ENCODE results near the gene APLP2.

APLP2 gene

DNA sequence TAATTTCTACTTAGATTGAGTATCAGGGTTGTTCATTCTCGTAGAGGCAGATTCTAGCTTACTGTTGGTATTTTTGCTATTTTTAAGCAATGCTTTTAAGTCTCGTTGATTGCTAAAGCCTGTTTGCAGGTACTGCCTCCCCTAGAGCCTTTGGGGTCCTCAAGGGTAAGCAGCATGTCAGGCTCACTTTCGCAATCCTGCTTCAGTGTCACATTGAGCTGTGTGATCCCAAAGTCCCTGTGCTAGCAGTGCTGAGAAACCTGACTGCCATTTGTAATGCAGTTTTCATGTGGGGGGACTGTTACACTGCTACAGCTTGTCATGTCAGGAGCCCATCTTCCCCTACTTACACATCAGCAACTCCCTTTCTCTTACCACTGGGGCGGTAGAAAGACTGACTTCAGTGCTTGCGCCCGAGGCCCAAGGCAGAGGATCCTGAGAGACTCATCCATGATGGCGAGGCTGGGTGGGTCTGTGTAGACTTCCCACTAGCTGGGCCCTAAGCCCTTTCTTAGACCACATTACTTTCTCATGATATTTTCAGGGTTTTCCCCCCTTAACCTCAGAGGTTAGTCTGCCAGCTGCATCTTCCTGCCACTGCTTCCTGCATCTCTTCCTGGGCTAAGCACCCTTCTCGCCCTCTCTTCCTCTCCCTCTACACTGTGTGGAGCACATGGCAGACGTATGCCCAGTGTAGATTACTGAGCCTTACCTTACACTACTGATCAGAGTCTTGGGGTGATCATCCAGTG is 49.1 kb downstream of the APLP2 start:
- no peak for DNase-seq (ENCODE audit: low read depth)

GRCh38 chr11:130120045-130120444 is 50.4 kb downstream of the APLP2 start:
- no peak for DNase-seq (ENCODE audit: low read depth)

GRCh38 chr11:130121445-130121978 is 51.8 kb downstream of the APLP2 start:
- DNase-seq (ENCODE audit: low read depth) = no peak

DNA sequence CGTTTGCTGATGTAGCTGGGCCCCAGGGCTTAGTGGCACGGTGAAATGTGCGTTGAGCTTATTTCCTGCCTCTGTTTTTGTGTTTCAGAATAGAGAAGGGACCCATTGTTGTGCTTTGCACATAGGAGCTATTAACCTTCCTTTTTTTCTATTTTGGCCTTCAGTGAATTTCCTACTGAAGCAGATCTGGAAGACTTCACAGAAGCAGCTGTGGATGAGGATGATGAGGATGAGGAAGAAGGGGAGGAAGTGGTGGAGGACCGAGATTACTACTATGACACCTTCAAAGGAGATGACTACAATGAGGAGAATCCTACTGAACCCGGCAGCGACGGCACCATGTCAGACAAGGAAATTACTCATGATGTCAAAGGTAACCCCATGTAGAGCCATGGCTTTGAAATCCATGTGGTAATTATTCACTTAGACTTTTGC is 52.5 kb downstream of the APLP2 start:
- no peak for DNase-seq (ENCODE audit: low read depth)

GRCh38 chr11:130123414-130124040 is 53.8 kb downstream of the APLP2 start:
- DNase-seq (ENCODE audit: low read depth) = no peak

GRCh38 chr11:130124096-130124495 is 54.4 kb downstream of the APLP2 start:
- DNase-seq (ENCODE audit: low read depth) = no peak

- DNase-seq (ENCODE audit: low read depth) = no peak
Measured at GRCh38 chr11:130125638-130126037, 55.9 kb downstream of the APLP2 start.

- no peak for DNase-seq (ENCODE audit: low read depth)
Measured at GRCh38 chr11:130126516-130126915, 56.8 kb downstream of the APLP2 start.

- DNase-seq (ENCODE audit: low read depth) = no peak
Measured at GRCh38 chr11:130127509-130127908, 57.8 kb downstream of the APLP2 start.

DNA sequence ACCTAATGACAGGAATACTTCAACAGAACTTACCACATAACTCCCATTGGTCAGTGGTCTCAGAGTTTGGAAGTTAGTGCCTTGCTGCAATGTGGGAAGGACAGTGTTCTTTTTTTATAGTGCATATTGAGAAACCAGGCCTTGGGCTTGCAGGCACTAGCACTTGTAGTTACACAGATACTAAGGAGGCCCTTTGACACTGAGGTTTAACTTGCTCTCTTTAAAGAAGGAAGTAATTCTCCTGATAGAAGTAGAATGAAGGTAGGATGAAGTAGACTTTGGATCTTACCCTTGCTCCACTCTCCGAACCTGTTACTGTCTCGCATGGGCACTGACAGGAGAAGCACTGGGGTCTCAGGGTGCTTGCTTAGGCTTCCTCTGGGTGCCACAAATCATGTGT is 58.9 kb downstream of the APLP2 start:
- no peak for DNase-seq (ENCODE audit: low read depth)

DNA sequence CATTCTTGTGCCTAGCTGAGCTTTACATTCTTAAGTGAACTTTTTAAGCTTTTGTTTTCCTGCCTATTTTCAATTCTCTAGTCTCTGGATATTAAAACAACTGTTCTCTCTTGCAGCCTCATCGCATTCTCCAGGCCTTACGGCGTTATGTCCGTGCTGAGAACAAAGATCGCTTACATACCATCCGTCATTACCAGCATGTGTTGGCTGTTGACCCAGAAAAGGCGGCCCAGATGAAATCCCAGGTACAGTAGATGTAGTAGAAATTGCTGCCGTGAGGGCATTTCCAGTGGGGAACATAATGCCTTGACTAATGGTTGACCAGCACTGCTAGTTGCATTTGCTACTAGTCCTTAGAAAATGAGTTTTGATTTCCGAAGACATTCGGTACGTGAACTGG is 60.2 kb downstream of the APLP2 start:
- no peak for DNase-seq (ENCODE audit: low read depth)

GRCh38 chr11:130131961-130132850 is 62.5 kb downstream of the APLP2 start:
- DNase-seq (ENCODE audit: low read depth) = no peak

GRCh38 chr11:130133716-130134115 is 64.0 kb downstream of the APLP2 start:
- no peak for DNase-seq (ENCODE audit: low read depth)

- DNase-seq (ENCODE audit: low read depth) = no peak
Measured at GRCh38 chr11:130136107-130136506, 66.4 kb downstream of the APLP2 start.

DNA sequence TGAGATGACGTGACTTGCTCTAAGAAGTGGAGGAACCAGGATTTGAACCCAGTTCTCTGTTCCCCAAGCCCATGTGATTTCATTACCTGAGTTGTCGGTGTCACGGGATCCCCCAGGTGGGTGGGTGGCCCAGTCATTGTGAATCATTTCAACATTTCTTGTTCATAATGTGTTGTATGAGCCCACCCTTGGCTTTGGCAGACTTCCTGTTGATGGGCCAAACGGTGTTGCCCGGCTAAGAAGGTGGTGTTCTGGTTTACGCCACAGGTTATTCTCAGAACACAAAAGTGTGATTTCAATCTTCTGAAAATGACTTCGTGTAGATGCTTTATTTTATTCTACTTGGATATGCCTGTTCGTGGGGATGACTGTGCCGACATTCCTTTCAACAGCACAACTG is 68.3 kb downstream of the APLP2 start:
- no peak for DNase-seq (ENCODE audit: low read depth)

DNA sequence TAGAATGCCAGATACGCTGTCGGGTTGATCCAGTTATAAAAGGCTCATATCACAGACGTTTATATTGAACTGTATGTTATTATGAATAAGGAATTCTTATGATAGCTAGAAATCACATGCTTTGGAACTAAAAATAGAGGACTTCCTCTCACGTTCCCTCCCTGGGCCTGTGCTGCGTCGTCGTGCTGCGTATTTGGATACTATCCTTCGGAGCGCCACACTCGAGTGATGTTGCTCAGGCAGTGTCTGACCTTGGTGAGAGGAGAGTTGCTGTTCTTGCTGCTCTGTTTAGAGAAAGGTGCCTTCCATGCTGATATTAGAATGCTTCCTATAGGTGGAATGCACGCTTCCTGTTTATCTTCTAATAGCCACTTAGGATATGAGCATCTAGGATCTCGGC is 69.7 kb downstream of the APLP2 start:
- no peak for DNase-seq (ENCODE audit: low read depth)

DNA sequence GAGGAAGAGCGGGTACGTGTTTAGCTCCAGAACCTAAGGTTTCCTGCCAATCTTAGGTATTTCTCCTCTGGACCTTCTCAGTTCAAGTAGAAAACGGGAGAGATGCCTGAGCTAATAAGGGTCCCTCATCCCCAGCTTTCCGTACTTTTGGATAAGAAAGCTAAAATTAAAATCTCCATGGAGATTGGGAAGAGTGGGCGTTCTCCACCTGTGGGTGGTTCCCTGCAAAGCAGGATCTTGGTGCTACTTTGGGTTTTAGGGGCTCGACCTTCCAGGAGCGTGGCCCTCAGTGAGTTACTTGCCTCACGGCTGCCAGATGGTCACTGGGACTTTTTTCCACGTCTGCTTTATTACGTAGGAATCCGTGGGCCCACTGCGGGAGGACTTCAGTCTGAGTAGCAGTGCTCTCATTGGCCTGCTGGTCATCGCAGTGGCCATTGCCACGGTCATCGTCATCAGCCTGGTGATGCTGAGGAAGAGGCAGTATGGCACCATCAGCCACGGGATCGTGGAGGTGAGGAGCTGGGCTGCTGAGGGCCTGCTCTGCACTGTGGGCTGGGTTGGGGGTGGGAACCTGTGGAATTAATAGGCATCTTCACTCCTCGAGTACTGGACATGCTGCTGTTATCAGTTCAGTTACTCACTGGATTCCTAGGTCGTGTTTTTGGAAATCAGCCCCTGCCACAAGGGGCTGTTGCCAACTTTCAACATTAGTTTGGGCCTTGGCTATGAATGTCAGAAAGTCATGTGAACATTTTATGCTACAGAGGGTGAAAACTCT is 72.1 kb downstream of the APLP2 start:
- DNase-seq (ENCODE audit: low read depth) = no peak

GRCh38 chr11:130144141-130144540 is 74.4 kb downstream of the APLP2 start:
- DNase-seq (ENCODE audit: low read depth) = no peak

- DNase-seq (ENCODE audit: low read depth) = no peak
Measured at GRCh38 chr11:130144861-130145281, 75.2 kb downstream of the APLP2 start.

- no peak for DNase-seq (ENCODE audit: low read depth)
Measured at GRCh38 chr11:130145311-130145812, 75.7 kb downstream of the APLP2 start.

DNA sequence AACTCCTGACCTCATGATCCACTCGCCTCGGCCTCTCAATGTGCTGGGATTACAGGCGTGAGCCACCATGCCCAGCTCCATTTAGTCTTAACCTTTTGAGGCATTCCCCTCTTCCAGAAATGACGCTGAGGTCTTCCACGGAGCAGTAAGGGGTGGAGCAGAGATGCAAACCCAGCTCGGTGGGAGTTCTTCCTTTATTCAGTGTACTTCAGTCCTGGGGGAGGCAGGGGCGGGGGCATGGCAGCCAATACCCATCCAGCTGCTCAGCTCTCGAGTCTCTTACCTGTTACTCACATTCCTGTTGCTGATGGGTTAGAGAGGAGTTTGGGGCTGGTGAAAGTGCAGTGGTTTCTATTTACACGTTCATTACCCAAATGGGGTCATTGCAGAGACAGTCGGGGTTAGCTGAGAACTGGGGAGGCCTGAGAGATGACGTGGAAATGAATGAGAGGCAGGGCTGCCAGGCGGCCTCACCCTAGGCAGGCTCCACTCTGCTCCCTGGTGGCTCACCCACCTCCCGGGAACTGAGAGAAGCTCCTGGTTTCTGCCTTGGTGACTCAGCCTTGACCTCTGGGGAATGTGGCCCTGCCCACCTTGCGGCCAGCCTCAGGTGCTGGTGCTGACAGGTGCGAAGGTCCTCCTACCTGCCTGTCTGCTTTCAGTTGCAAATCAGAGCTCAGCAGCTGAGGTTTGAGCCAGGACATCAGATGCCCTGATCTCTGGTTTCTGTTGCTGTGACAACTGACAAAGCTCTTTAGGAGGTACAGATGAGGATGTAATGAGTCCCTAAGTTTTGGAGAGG is 76.5 kb downstream of the APLP2 start:
- DNase-seq (ENCODE audit: low read depth) = no peak

Measured in stimulated activated CD8-positive, alpha-beta memory T cell treated with anti-CD3 and anti-CD28 coated beads, Interleukin-12 subunit alpha, Interleukin-12 subunit beta, amount 100 ng/mL, for 4 hours (primary cell).